Epithelial cell of esophagus (primary cell): ENCODE data around the gene SPAG16.

Experiments used
- DNase-seq: peaks from one replicate; pipeline ENCODE4 v3.0.0; 2010; ENCODE audit warnings: low read depth
- H3K4me3 ChIP-seq: 2 replicates; pipeline ENCODE4 v1.5.1; 2011; ENCODE audit warnings: mild to moderate bottlenecking, low read length, control low read depth
- CTCF ChIP-seq: IDR thresholded peaks from 2 replicates; pipeline ENCODE4 v1.5.1; 2011; ENCODE audit warnings: low read depth, mild to moderate bottlenecking, low read length, control low read depth, inconsistent platforms; ENCODE audit not compliant: insufficient read depth; ENCODE audit errors: missing control alignments

SPAG16 gene

GRCh38 chr2:213834331-213834730, 550.1 kb downstream of the SPAG16 start:
- no peak for TF ChIP-seq CTCF
- peak; percentile 64 for DNase-seq

GRCh38 chr2:213834746-213835145, 550.5 kb downstream of the SPAG16 start:
- no peak for TF ChIP-seq CTCF
- H3K4me3 ChIP-seq, result no peak overlapping the region
- DNase-seq, result no peak

More at GRCh38 chr2:213834331-213834730, 550.1 kb downstream of the SPAG16 start:
- H3K4me3 ChIP-seq, result no peak overlapping the region

GRCh38 chr2:213846856-213847255, 562.6 kb downstream of the SPAG16 start:
- DNase-seq, result peak; percentile 50
- no peak for TF ChIP-seq CTCF
- no peak overlapping the region for H3K4me3 ChIP-seq

- no peak overlapping the region for H3K4me3 ChIP-seq
- no peak for TF ChIP-seq CTCF
- DNase-seq, result no peak
Measured at GRCh38 chr2:213847316-213847715, 563.1 kb downstream of the SPAG16 start.

GRCh38 chr2:213848631-213849030, 564.4 kb downstream of the SPAG16 start:
- no peak overlapping the region for H3K4me3 ChIP-seq
- DNase-seq, result peak; percentile 24
- no peak for TF ChIP-seq CTCF

- no peak for DNase-seq
- H3K4me3 ChIP-seq, result no peak overlapping the region
- TF ChIP-seq CTCF, result no peak
Measured at GRCh38 chr2:213861638-213862037, 577.4 kb downstream of the SPAG16 start.

GRCh38 chr2:213862407-213863076, 578.3 kb downstream of the SPAG16 start:
- no peak overlapping the region for H3K4me3 ChIP-seq
- no peak for DNase-seq
- TF ChIP-seq CTCF, result no peak
